GM12878 (cell line): ENCODE data around the gene ITPRIPL1.

Experiments
- EP300 ChIP-seq, 2 experiments: fragments of 150-350 bp in 1 of 2; IDR thresholded peaks; 2 replicates each; pipeline ENCODE4 v1.6.1; 2011 to 2012; ENCODE audit warnings: low read depth in 2 of 2, low read length in 2 of 2, borderline replicate concordance in 1 of 2, improper control_type of control experiment in 1 of 2, inconsistent platforms in 1 of 2; ENCODE audit not compliant: control insufficient read depth in 1 of 2
- EZH2 ChIP-seq: IDR thresholded peaks from 2 replicates; pipeline ENCODE4 v1.6.1; 2012; ENCODE audit warnings: low read depth, mild to moderate bottlenecking, control low read depth, inconsistent platforms, low read length, borderline replicate concordance; ENCODE audit not compliant: control insufficient read depth
- NR2C2 ChIP-seq: IDR thresholded peaks from 2 replicates; pipeline ENCODE4 v1.6.1; 2011; ENCODE audit warnings: borderline replicate concordance, low read depth; ENCODE audit not compliant: control insufficient read depth, insufficient read length
- SUZ12 ChIP-seq: fragments of 200-600 bp; sonication (generic); IDR thresholded peaks from one replicate; pipeline ENCODE4 v1.6.1; 2018; ENCODE audit warnings: antibody characterized with exemption, mild to moderate bottlenecking; ENCODE audit not compliant: unreplicated experiment
- TF ChIP-seq, protein P1 (sequence below), 3 experiments: IDR thresholded peaks in 2 of 3; conservative IDR thresholded peaks in 1 of 3; 2 replicates each; pipeline ENCODE4 v1.5.1; 2011; ENCODE audit warnings: low read depth in 3 of 3, low read length in 3 of 3, mild to moderate bottlenecking in 3 of 3, control low read depth in 2 of 3, moderate library complexity in 2 of 3, inconsistent platforms in 1 of 3, mixed read lengths in 1 of 3; ENCODE audit not compliant: control insufficient read depth in 2 of 3, insufficient read depth in 1 of 3; ENCODE audit errors: extremely low read depth in 1 of 3

DNA sequence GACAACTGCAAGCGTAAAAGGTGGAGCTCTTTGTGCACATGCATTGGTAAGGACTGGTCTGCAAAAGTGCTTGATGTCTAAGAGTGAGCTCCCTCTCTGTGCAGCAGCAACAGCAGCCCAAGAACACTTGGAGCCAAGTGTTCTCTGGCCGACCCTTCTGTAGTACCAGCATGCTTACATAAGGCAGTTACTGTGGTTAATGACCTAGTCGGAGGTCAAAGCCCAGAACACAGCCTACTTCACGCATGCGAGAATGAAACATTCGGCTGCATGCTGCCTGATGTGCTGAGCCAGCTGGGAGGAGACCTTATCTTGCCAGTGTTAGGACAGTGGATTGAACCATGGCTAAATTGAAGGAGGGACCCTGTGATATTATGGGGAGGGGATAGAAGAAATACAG lies 31.8 kb downstream of the ITPRIPL1 start:
- TF ChIP-seq, protein P1, sequence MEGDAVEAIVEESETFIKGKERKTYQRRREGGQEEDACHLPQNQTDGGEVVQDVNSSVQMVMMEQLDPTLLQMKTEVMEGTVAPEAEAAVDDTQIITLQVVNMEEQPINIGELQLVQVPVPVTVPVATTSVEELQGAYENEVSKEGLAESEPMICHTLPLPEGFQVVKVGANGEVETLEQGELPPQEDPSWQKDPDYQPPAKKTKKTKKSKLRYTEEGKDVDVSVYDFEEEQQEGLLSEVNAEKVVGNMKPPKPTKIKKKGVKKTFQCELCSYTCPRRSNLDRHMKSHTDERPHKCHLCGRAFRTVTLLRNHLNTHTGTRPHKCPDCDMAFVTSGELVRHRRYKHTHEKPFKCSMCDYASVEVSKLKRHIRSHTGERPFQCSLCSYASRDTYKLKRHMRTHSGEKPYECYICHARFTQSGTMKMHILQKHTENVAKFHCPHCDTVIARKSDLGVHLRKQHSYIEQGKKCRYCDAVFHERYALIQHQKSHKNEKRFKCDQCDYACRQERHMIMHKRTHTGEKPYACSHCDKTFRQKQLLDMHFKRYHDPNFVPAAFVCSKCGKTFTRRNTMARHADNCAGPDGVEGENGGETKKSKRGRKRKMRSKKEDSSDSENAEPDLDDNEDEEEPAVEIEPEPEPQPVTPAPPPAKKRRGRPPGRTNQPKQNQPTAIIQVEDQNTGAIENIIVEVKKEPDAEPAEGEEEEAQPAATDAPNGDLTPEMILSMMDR (IDR thresholded peaks at IDR 0.05 in 2 of 3, conservative IDR thresholded peaks at IDR 0.05 in 1 of 3; ENCODE audit: control insufficient read depth in 2 of 3, extremely low read depth in 1 of 3, insufficient read depth in 1 of 3, low read depth in 3 of 3, low read length in 3 of 3) = no peak
- TF ChIP-seq EZH2 (no peak), SUZ12 (no peak), NR2C2 (no peak), EP300 (IDR thresholded peaks at IDR 0.05; ENCODE audit: borderline replicate concordance in 1 of 2, control insufficient read depth in 1 of 2, low read depth in 2 of 2, low read length in 2 of 2) (no peak)
